H1 (cell line): Measurements from ENCODE around the gene C2orf81. TPM values are rescaled to one million over a fixed set of nuclear protein-coding genes. Genes with fewer than 3 reads are reported as not detected.

ENCODE experiments used
- CTCF ChIA-PET: fragments of 300-600 bp; sonication (Branson Sonifier 250); formaldehyde crosslinking; loops from one replicate; lab custom pipeline; 2021; ENCODE audit not compliant: partially characterized antibody; lab: Charles Lee
- POLR2A ChIA-PET: fragments of 300-600 bp; sonication (Branson Sonifier 250); formaldehyde crosslinking; loops from one replicate; lab custom pipeline; 2021; ENCODE audit warnings: inconsistent platforms; ENCODE audit not compliant: partially characterized antibody; lab: Charles Lee
- DNase-seq, 2 experiments: peaks; one replicate each; pipeline versions ENCODE4 v3.0.0 to v3.0.0-alpha.2; 2010 to 2022; ENCODE audit warnings: low spot score in 2 of 2, low read depth in 1 of 2, mixed read lengths in 1 of 2
- FAIRE-seq: peaks from 2 replicates; lab custom pipeline; 2011; peaks lifted over from hg19 to GRCh38; lab: Jason Lieb, UNC
- H2AFZ ChIP-seq: 2 replicates; pipeline ENCODE4 v1.8.1; 2012; ENCODE audit warnings: low read length, inconsistent platforms
- H2AK5ac ChIP-seq: 2 replicates; pipeline ENCODE4 v1.6.1; 2013; ENCODE audit warnings: low read depth, low read length
- H2BK120ac ChIP-seq: replicated peaks from 2 replicates; pipeline ENCODE3; 2013; ENCODE audit warnings: low read depth, low read length, inconsistent platforms
- H2BK12ac ChIP-seq: 2 replicates; pipeline ENCODE4 v1.6.1; 2013; ENCODE audit warnings: low read depth, low read length
- H2BK15ac ChIP-seq: 2 replicates; pipeline ENCODE4 v1.6.1; 2013; ENCODE audit warnings: low read length
- H2BK20ac ChIP-seq: 2 replicates; pipeline ENCODE4 v1.6.1; 2013; ENCODE audit warnings: low read length
- H2BK5ac ChIP-seq: 2 replicates; pipeline ENCODE4 v1.6.1; 2013; ENCODE audit warnings: low read depth, low read length
- H3K14ac ChIP-seq: 2 replicates; pipeline ENCODE4 v1.6.1; 2013; ENCODE audit warnings: inconsistent platforms; ENCODE audit not compliant: insufficient read length
- H3K18ac ChIP-seq: 2 replicates; pipeline ENCODE4 v1.6.1; 2013; ENCODE audit warnings: low read length; ENCODE audit errors: extremely low read depth
- H3K23ac ChIP-seq: 2 replicates; pipeline ENCODE4 v1.6.1; 2013; ENCODE audit warnings: inconsistent platforms; ENCODE audit not compliant: insufficient read length
- H3K23me2 ChIP-seq: 2 replicates; pipeline ENCODE4 v1.6.1; 2013; ENCODE audit warnings: low read depth, low read length
- H3K27ac ChIP-seq: 2 replicates; pipeline ENCODE4 v1.6.1; 2011; ENCODE audit warnings: low read depth, low read length, inconsistent platforms
- H3K27me3 ChIP-seq, 4 experiments: replicated peaks in 1 of 4; 1 replicate in 1 of 4; 2 replicates in 3 of 4; pipeline versions ENCODE4 v1.6.1 to v1.8.1; 2011 to 2013; ENCODE audit warnings: low read length in 3 of 4, mild to moderate bottlenecking in 3 of 4, inconsistent platforms in 2 of 4, mixed read lengths in 2 of 4, moderate library complexity in 1 of 4; ENCODE audit not compliant: control insufficient read depth in 3 of 4, insufficient read depth in 3 of 4; ENCODE audit errors: extremely low read depth in 1 of 4
- H3K36me3 ChIP-seq, 4 experiments: 2 replicates each; pipeline versions ENCODE4 v1.6.1 to v1.8.1; 2011 to 2013; ENCODE audit warnings: mild to moderate bottlenecking in 4 of 4, low read length in 3 of 4, moderate library complexity in 2 of 4, control low read depth in 1 of 4, inconsistent platforms in 1 of 4; ENCODE audit not compliant: insufficient read depth in 4 of 4, control insufficient read depth in 2 of 4
- H3K4ac ChIP-seq: replicated peaks from 2 replicates; pipeline ENCODE3; 2013; ENCODE audit warnings: low read length, low read depth, mixed read lengths, inconsistent platforms; ENCODE audit not compliant: insufficient read length
- H3K4me1 ChIP-seq, 4 experiments: replicated peaks in 1 of 4; 1 replicate in 1 of 4; 2 replicates in 3 of 4; pipeline versions ENCODE4 v1.6.1 to v1.8.1; 2011 to 2013; ENCODE audit warnings: low read length in 3 of 4, inconsistent platforms in 2 of 4, mixed read lengths in 1 of 4; ENCODE audit not compliant: insufficient read depth in 4 of 4, control insufficient read depth in 3 of 4
- H3K4me2 ChIP-seq, 2 experiments: 2 replicates each; pipeline versions ENCODE4 v1.6.1 to v1.8.1; 2011 to 2013; ENCODE audit warnings: low read depth in 2 of 2, low read length in 2 of 2, control low read depth in 1 of 2, inconsistent platforms in 1 of 2, mild to moderate bottlenecking in 1 of 2; ENCODE audit not compliant: insufficient read depth in 1 of 2
- H3K4me3 ChIP-seq, 4 experiments: fragments of 200-600, 300-600 bp in 1 of 4; sonication (generic), shearing (Covaris generic), sonication (Bioruptor Twin) in 1 of 4; 2 replicates each; pipeline versions ENCODE4 v1.5.1 to v1.8.1; 2011 to 2016; ENCODE audit warnings: low read length in 4 of 4, low read depth in 3 of 4, control low read depth in 2 of 4, inconsistent platforms in 2 of 4, mild to moderate bottlenecking in 2 of 4, mixed read lengths in 1 of 4, moderate library complexity in 1 of 4; ENCODE audit not compliant: insufficient read depth in 2 of 4; ENCODE audit errors: extremely low read depth in 1 of 4
- H3K56ac ChIP-seq: replicated peaks from 2 replicates; pipeline ENCODE3; 2013; ENCODE audit warnings: low read depth, mild to moderate bottlenecking, mixed read lengths, low read length, inconsistent platforms; ENCODE audit not compliant: insufficient read length
- H3K79me1 ChIP-seq: 2 replicates; pipeline ENCODE4 v1.6.1; 2013; ENCODE audit warnings: low read depth, low read length, control low read depth
- H3K79me2 ChIP-seq, 2 experiments: 2 replicates each; pipeline versions ENCODE4 v1.6.1 to v1.8.1; 2012 to 2013; ENCODE audit warnings: low read length in 2 of 2, mild to moderate bottlenecking in 2 of 2, inconsistent platforms in 1 of 2; ENCODE audit not compliant: insufficient read depth in 2 of 2, control insufficient read depth in 1 of 2
- H3K9ac ChIP-seq, 4 experiments: replicated peaks in 1 of 4; 1 replicate in 1 of 4; 2 replicates in 3 of 4; pipeline versions ENCODE4 v1.6.1 to v1.8.1; 2011 to 2013; ENCODE audit warnings: low read depth in 3 of 4, low read length in 3 of 4, control low read depth in 2 of 4, mild to moderate bottlenecking in 2 of 4, moderate library complexity in 2 of 4, inconsistent platforms in 1 of 4; ENCODE audit errors: extremely low read depth in 1 of 4
- H3K9me3 ChIP-seq, 2 experiments: 2 replicates each; pipeline versions ENCODE4 v1.6.1 to v1.8.1; 2012 to 2013; ENCODE audit warnings: mild to moderate bottlenecking in 2 of 2, moderate library complexity in 2 of 2, control low read depth in 1 of 2, inconsistent platforms in 1 of 2, low read depth in 1 of 2, low read length in 1 of 2, mixed read lengths in 1 of 2; ENCODE audit not compliant: insufficient read depth in 2 of 2
- H4K20me1 ChIP-seq, 2 experiments: replicated peaks in 1 of 2; 2 replicates each; pipeline versions ENCODE3 to v1.8.1; 2011 to 2013; ENCODE audit warnings: inconsistent platforms in 2 of 2, low read length in 2 of 2, mild to moderate bottlenecking in 1 of 2; ENCODE audit not compliant: insufficient read depth in 2 of 2, control insufficient read depth in 1 of 2
- H4K5ac ChIP-seq: 2 replicates; pipeline ENCODE4 v1.6.1; 2013; ENCODE audit warnings: low read length, low read depth, mixed read lengths, inconsistent platforms; ENCODE audit not compliant: insufficient read length
- H4K8ac ChIP-seq: 2 replicates; pipeline ENCODE4 v1.8.0; 2013; ENCODE audit warnings: mild to moderate bottlenecking, moderate library complexity, low read length, inconsistent platforms; ENCODE audit not compliant: insufficient read depth; ENCODE audit errors: extremely low read depth
- H4K91ac ChIP-seq: replicated peaks from 2 replicates; pipeline ENCODE3; 2013; ENCODE audit warnings: low read length, mixed read lengths, inconsistent platforms; ENCODE audit not compliant: insufficient read length
- ATF3 ChIP-seq: IDR thresholded peaks from 2 replicates; pipeline ENCODE4 v1.6.1; 2011; ENCODE audit warnings: low read depth, mild to moderate bottlenecking, low read length; ENCODE audit not compliant: insufficient read depth
- HDAC2 ChIP-seq, 2 experiments: fragments of 300-600 bp in 1 of 2; sonication (generic) in 1 of 2; IDR thresholded peaks; 2 replicates each; pipeline ENCODE4 v1.6.1; 2011 to 2012; ENCODE audit warnings: low read depth in 2 of 2, low read length in 2 of 2, mild to moderate bottlenecking in 2 of 2, moderate library complexity in 2 of 2, borderline replicate concordance in 1 of 2, inconsistent platforms in 1 of 2
- KDM4A ChIP-seq: IDR thresholded peaks from one replicate; pipeline ENCODE4 v1.7.1; 2012; ENCODE audit warnings: low read depth, mild to moderate bottlenecking, moderate library complexity, low read length, inconsistent platforms; ENCODE audit not compliant: severe bottlenecking
- KDM5A ChIP-seq: fragments of 200-600 bp; IDR thresholded peaks from 2 replicates; pipeline ENCODE4 v1.7.1; 2012; ENCODE audit warnings: mild to moderate bottlenecking, low read length, inconsistent platforms, mixed read lengths
- POLR2AphosphoS5 ChIP-seq: IDR thresholded peaks from 2 replicates; pipeline ENCODE4 v1.6.1; 2011; ENCODE audit warnings: low read depth, low read length
- RBBP5 ChIP-seq: IDR thresholded peaks from 2 replicates; pipeline ENCODE4 v1.7.1; 2012; ENCODE audit warnings: low read depth, mild to moderate bottlenecking, inconsistent platforms, low read length, moderate library complexity, borderline replicate concordance
- SIX5 ChIP-seq: IDR thresholded peaks from 2 replicates; pipeline ENCODE4 v1.6.1; 2011; ENCODE audit warnings: mild to moderate bottlenecking, low read depth, low read length
- TCF12 ChIP-seq: IDR thresholded peaks from 2 replicates; pipeline ENCODE4 v1.6.1; 2011; ENCODE audit warnings: low read depth, mild to moderate bottlenecking, low read length
- WGBS, 2 experiments: shearing (Covaris generic) in 1 of 2; methylation state at CpG; one replicate each; pipeline versions ENCODE4 v1.1.6 to v1.1.7; 2013 to 2015; ENCODE audit warnings: low lambda C conversion rate in 2 of 2, mixed read lengths in 2 of 2, inconsistent platforms in 1 of 2, low coverage in 1 of 2, missing lambda C conversion rate in 1 of 2; ENCODE audit not compliant: insufficient replicate concordance in 2 of 2, insufficient coverage in 1 of 2, insufficient read length in 1 of 2; ENCODE audit errors: extremely low coverage in 1 of 2, missing lambda C conversion rate in 1 of 2; 5-methylcytosine and 5-hydroxymethylcytosine counted together
- polyA plus RNA-seq, 7 experiments: library from polyadenylated mRNA; depleted of rRNA in 3 of 7; stranded (reverse) in 5 of 7; unstranded in 2 of 7; fragments of >200 nt in 5 of 7; fragments of 200-250 nt in 2 of 7; gene quantifications; 1 replicate in 5 of 7; 2 replicates in 1 of 7; 4 replicates in 1 of 7; pipeline versions ENCODE4 v1.2.1 to v1.2.3, GENCODE V29; 2011 to 2013; ENCODE audit warnings: missing spikeins in 2 of 7, mixed read lengths in 2 of 7
- total RNA-seq: library from RNA; stranded (reverse); fragmentation: NEBNext Ultra II Directional; extraction: Animal tissue kit (Norgen Biotek cat#: 25700); gene quantifications from 2 replicates; pipeline ENCODE4 v1.2.1, GENCODE V29; 2021

The C2orf81 gene
- total and polyA plus RNA-seq, 2 of the 8 experiments (the other 6 are each of a cell fraction or from before 2014, with no cell fraction given): 1.6 to 3.3 TPM

- Histone ChIP-seq H2AK5ac (no peak overlapping the region), H3K79me1 (peaks cover 29% of the 10 kb centered on the region), H4K5ac (no peak overlapping the region), H3K9ac (no peak overlapping the region; a peak in 1 of 7 replicates), H4K20me1 (peaks cover 15 to 29% of the 10 kb centered on the region in 2 experiments), H3K4ac (no peak overlapping the region), H3K79me2 (peaks cover 4 to 45% of the 10 kb centered on the region in 2 experiments), H3K23ac (no peak overlapping the region), H3K18ac (no peak overlapping the region), H3K14ac (no peak overlapping the region), H3K9me3 (no peaks in the 10 kb centered on the region), H3K56ac (no peak overlapping the region), H2BK120ac (no peak overlapping the region), H4K91ac (no peak overlapping the region), H3K23me2 (peaks cover 5% of the 10 kb centered on the region), H3K4me1 (peaks cover 9 to 29% (median 19%) of the 10 kb centered on the region in 4 experiments), H2BK12ac (no peak overlapping the region), H4K8ac (no peak overlapping the region), H2BK20ac (no peak overlapping the region), H3K27ac (no peak overlapping the region), H3K4me3 (no peak overlapping the region), H2AFZ (no peak overlapping the region), H3K27me3 (no peaks in the 10 kb centered on the region), H2BK5ac (0 out of 2 replicates have a peak overlapping the region, but pooled peaks have one; percentile 16), H3K36me3 (peaks cover 0 to 16% (median 8%) of the 10 kb centered on the region in 4 experiments; a peak in 4 of 8 replicates), H3K4me2 (no peak overlapping the region)
- POLR2A ChIA-PET: no interaction called here
- DNase-seq (no peak), FAIRE-seq (no peak)
- 92% methylated on average over 10 of the region's 10 CpGs; no CpG with 5 or more reads in 1 of the 2 experiments for WGBS, 2 experiments
- CTCF ChIA-PET: interaction anchor here (1.1 to 2.4 kb wide), 3 partner anchors 11 to 45 kb away, joined by 3 to 16 read pairs (median 4); no protein-coding TSS in a partner anchor
- TF ChIP-seq KDM5A (no peak), RBBP5 (no peak), TCF12 (no peak), SIX5 (no peak), KDM4A (no peak), HDAC2 (IDR thresholded peaks at IDR 0.05; ENCODE audit: borderline replicate concordance in 1 of 2, low read depth in 2 of 2, low read length in 2 of 2) (no peak), POLR2AphosphoS5 (no peak), ATF3 (no peak)
- TF ChIP-seq, all 59 proteins: peak for 0
- no peak overlapping the region for H2BK15ac ChIP-seq
These were observed 43.4 kb downstream of the C2orf81 start for GRCh38 chr2:74378007-74378406.
